GM12801 (cell line): ENCODE results near the gene ELAPOR1.

Source experiments
- TF ChIP-seq, protein P1 (sequence below): IDR thresholded peaks from one replicate; pipeline ENCODE4 v1.5.1; 2011; ENCODE audit warnings: control low read depth; ENCODE audit not compliant: insufficient read length; ENCODE audit errors: extremely low read depth

The ELAPOR1 gene

DNA sequence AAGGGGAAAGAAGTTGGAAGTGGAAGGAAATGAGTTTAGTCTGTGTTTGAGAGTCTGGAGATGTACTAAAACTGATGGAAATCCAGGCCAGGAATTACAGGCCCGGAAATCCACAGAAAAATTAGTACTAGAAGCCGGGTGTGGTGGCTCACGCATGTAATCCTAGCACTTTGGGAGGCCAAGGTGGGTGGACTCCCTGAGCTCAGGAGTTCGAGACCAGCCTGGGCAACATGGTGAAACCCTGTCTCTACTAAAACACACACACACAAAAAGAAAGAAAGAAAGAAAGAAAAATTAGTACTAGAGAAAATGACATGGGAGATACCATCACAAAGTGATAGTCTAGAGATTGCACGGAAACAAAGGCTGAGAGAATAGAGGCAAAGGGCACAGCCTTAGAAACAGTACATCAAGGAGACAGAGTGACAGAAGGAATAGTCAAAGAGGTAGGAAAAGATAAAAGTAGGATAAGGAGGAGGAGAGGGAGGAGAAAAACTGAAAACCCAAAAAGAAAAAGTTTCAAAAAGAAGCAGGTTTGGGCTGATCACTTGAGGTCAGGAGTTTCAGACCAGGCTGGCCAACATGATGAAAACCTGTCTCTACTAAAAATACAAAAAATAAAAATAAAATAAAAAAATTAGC lies 33.4 kb upstream of the ELAPOR1 start:
- TF ChIP-seq, protein P1, sequence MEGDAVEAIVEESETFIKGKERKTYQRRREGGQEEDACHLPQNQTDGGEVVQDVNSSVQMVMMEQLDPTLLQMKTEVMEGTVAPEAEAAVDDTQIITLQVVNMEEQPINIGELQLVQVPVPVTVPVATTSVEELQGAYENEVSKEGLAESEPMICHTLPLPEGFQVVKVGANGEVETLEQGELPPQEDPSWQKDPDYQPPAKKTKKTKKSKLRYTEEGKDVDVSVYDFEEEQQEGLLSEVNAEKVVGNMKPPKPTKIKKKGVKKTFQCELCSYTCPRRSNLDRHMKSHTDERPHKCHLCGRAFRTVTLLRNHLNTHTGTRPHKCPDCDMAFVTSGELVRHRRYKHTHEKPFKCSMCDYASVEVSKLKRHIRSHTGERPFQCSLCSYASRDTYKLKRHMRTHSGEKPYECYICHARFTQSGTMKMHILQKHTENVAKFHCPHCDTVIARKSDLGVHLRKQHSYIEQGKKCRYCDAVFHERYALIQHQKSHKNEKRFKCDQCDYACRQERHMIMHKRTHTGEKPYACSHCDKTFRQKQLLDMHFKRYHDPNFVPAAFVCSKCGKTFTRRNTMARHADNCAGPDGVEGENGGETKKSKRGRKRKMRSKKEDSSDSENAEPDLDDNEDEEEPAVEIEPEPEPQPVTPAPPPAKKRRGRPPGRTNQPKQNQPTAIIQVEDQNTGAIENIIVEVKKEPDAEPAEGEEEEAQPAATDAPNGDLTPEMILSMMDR, result no peak

DNA sequence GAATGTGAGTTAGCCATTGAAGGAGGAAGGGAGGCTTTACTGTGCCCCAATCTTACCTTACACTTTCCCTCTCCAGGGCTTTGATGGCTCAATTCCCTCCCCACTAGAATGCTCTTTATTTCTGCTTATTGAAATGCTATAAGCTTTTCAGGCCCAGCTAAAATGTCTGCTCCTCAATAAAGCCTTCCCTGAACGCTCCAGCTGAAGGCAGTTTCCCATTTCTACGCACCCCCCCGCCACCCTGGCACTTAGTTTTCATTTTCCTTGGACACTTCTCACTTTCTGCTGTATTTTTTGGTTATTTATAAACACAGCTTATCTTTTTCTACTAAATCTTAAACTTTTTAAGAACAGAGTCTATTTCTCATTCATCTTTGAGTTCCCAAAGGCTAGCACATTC lies 30.4 kb upstream of the ELAPOR1 start:
- TF ChIP-seq, protein P1, result no peak

DNA sequence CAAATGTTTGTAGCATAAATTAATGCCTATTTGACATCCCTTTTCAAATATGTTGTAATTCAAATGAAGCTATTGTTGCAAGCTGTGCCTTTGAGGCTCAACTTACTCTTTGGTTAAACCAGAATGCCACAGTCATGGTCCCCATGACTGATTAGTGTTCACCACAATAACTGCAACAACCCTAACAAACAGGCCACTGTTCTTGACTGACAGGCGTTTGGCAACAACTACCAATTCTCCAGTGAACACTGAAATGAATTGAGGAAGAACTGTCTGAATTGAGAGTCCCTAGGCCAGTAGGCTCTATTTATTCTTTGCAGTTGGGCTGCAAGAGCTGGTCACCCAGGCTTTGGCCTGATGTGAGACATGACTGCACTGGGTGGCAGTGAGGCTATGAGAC lies 30.0 kb upstream of the ELAPOR1 start:
- TF ChIP-seq, protein P1, result no peak

DNA sequence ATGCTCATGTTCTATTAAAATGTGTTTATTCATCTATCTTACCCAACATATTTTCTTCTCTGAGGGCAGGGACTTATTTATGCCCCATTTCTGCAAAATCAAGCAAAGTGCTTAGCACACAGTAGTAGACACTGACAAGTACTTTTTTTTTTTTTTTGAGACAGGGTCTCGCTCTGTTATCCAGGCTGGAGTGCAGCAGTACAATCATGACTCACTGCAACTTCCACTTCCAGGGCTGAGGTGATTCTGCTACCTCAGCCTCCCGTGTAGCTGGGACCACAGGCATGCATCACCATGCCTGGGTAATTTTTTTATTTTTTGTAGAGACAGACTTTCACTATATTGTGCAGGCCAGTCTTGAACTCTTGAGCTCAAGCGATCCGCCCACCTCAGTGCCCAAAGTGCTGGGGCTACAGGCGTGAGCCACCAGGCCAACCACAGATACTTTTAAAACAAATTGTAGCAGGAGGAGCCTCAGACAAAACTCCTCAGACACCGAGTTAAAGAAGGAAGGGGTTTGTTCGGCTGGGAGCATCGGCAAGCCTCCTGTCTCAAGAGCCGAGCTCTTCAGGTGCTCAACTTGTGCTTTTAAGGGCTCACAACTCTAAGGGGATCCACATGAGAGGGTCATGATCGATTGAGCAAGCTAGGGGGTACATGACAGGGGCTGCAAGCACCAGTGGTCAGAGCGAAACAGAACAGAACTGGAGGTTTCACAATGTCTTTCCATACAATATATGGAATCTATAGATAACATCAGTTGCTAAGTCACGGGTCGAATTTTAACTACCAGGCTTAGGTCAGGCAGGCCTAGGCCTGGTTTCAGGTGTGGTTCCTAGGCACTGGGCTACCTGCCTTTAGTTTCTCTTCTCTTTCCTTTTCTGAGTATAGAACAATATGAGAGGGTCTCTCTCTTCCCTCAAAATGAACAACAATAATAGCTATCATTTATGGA lies 29.1 kb upstream of the ELAPOR1 start:
- TF ChIP-seq, protein P1, result no peak

DNA sequence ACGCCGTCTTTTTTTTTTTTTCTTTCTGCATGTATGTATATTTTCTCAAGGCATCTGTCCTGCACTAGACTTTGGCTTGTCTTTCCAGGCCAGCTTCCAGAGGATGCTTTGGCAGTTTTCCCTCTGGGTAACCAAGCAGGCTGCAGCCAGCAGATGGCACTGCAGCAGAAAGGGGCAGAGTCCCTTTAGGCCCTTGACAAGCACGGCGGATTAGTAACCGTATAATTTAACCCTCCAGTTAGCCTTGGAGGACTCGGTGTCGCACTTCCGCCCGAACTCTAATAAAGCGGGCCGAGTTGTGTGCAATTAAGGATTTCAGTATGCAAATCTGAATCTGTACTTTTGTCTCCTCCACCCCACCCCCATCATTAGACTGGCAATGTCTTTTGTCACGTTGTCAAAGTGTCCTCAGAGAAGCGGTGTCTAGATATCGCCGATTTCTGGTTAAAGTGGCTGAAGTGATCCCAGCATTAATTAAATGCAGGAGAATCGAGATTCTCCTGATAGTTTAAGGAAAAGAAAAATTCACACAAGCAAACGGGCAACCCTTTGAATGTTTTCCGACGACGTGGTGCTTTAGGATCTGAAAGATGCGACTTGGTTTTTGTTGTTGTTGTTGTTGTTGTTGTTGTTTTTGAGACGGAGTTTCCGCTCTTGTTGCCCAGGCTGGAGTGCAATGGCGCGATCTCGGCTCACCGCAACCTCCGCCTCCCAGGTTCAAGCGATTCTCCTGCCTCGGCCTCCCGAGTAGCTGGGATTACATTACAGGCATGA lies 24.5 kb upstream of the ELAPOR1 start:
- TF ChIP-seq, protein P1, result no peak

DNA sequence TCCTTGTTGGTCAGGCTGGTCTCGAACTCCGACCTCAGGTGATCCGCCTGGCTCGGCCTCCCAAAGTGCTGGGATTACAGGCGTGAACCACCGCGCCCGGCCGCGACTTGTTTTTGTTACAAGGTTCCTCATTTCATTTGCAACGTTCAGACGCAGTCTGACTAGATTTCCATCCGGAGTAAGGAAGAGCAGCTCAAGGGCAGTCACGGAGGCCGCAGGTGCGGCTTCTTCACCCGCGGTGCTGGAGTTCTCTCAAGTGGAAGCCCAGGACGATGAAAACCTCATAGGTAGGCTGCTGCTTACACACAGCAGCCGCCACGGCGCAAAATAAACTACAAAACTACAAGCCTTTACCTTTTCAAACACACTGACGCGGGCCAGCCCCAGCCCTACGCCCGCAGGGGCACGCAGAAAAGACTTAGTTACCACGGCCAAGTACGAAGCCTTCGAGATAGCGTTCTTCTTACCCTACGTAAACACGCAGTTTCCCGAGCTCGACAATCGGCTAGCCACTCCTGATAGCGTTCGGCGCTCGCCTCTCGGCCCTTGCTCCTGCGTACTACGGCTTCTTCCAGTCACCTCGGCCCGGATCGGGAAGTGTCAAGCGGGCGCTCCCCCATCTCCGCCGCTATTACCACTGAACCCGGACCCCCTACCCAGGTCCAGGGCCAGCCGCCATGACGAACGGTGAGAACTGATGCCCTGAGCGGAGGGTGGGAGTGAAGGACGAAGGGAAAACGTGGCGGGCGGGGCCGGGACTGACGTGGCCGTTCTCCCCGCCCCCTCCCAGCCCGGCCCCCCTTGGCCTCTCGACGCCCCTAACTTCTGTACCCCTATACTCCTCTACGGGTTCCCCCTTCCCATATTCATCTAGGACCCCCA lies 23.5 kb upstream of the ELAPOR1 start, which contains the start of gene TMEM167B:
Gene TMEM167B, plus strand, starts transcription at position 569 of the 882 bp plus-strand sequence. Its CDS starts 109 bp downstream, at position 678.
- TF ChIP-seq, protein P1, result no peak
